GM18507 (cell line): ENCODE measurements around the gene PDGFD.

Experiments
- DNase-seq: peaks from one replicate; pipeline ENCODE4 v3.0.0; 2011; ENCODE audit warnings: low read depth; ENCODE audit not compliant: insufficient read length; ENCODE audit errors: extremely low spot score
- FAIRE-seq: peaks from 2 replicates; lab custom pipeline; 2011; peaks lifted over from hg19 to GRCh38; lab: Jason Lieb, UNC

Gene PDGFD

DNA sequence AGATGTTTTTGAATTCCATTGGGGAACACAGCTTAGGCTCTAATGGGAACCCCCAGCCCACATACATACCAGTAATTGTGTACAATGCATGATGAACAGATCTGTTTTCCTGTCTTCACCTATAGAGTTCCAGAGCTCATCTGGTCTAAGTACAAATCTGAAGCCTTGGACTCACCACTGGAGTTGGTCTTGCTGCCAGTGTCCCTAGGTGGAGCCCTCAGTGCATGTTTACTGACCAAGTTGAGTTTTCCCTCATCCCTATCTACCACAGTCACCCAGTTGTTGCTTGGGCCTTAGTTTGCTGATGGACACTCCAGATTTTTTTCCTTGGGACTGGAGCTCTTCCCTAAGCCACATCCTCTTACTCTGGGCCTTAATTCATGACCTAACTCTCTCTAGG is 286.7 kb downstream of the PDGFD start:
- no peak for DNase-seq
- no peak for FAIRE-seq

DNA sequence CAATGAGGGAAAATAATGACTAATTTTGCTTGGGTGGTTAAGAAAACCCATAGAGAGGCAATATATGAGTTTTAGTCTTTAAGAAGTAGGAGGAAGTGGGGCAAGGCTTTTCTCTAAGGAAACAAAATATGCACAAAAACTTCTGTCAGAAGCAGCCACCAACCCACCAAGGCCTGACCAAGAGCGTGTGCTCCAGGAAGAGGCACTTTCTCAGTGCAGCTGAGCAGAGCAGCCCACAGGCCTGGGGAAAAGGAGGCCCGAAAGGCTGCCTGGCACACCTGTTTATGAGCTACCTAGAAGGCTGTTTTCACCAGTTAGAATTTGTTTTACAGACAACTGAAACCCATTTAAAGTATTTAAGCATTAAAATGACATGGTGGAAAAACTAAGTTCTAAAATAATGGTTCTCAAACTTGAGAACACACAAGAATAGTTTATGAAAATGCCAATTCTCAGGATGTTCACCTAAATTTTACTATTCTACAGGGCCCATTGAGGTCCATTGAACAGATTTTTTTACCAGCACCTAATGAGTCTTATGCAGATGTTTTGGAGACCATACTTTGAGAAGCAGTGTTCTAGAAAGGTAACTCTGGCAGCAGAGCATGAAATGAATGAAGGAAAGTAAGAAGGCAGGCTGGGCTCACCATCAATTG is 288.0 kb downstream of the PDGFD start:
- DNase-seq: no peak
- peak; percentile 52 for FAIRE-seq

DNA sequence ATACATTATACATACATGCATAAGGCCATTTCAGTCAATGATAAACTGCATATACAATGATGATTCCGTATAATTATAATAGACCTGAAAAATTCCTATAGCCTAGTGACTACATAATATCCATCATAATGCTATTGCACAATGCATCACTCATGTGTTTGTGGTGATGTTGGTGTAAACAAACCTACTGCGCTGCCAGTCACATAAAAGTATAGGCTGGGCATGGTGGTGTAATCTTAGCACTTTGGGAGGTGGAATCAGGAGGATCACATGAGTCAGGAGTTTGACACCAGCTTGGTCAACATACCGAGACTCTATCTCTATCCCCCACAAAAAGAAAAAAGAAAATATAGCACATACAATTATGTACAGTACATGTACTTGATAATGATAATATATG is 291.2 kb downstream of the PDGFD start:
- FAIRE-seq: no peak
- no peak for DNase-seq

DNA sequence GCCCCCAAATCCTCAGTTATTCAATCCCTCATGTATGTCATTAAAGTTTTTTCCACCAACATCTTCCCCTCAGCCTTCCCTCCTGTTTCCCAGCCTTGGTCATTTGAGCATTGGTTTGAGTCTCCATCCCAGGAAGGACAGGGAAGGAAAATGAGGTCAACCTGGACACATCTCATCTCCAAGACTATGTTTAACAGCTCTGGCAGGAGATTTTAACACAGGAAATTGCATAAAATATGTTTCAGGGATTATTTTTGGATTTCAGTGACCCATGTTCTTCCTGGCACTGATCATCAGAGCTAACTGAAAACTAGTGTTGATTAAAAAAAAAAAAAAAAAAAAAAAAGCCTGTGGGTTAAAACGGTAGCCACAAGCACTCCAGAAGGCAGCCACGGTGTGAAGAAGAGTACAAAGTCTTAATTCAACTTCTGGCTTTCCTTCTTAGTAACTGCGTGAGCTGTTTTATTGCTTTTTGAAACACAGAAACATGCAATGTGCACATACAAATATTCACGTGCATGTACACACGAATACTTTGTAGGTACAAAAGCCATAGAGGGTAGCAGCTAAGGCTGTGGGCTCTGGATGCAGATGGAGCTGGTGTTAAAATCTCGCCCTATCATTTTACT is 291.9 kb downstream of the PDGFD start:
- FAIRE-seq (no peak), DNase-seq (no peak)

DNA sequence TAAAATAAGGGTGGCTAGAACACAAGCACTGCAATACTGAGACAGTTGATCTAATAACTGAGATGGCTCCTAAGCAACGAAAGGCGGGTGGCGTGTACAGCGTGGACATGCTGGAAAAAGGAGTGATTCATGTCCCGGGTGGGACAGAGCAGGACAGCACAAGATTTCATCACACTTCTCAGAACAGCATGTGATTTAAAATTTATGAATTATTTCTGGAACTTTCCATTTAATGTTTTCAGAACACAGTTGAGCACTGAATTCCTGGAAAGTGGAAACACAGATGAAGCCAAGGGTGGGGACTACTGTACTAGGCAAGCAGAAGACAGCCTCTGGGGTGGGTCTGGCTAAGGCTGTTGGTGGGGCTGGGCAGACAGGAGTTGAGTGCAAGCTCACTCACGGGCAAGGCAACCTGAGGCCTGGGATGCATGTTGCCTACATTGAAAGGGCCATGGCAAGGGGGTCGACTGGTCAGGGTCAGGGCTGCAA is 293.1 kb downstream of the PDGFD start:
- FAIRE-seq: no peak
- DNase-seq: no peak

DNA sequence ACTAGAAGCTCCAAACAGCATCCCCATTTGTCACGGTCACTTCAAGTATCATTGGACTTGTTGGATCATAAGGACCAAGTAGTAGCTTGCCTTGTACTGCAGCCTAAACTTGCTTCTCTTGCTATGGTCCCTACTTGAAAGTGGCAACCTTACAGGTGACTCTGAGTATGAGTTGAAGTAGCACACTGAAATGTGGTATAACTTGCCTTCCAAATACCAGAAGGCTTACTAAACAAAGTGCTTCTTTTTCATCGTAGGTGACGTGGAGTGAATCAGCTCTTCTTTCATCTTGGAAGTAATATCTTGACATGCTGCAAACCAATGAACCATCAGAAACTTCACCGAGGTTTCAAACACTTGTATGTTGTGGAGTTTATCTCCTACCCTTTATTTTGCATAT is 296.5 kb downstream of the PDGFD start:
- DNase-seq: no peak
- no peak for FAIRE-seq

DNA sequence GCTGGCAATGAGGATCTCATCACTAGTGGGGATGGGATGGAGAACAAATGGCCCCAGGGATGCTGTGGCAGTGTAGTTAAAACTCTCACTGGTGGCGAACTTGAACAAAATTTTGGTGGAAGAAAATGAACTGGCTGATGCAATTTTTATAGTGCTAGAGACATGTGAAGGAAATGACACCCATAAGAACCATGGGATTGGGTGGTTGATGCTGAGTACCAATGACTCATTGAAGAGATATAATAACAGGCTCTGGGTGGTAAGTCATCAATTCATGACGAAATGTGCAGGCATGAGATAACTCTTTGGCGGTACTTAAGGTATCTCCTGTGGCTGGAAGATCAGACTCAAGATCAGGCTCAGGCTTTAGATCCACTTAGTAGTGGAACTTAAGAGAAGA is 300.4 kb downstream of the PDGFD start:
- DNase-seq (no peak), FAIRE-seq (no peak)

DNA sequence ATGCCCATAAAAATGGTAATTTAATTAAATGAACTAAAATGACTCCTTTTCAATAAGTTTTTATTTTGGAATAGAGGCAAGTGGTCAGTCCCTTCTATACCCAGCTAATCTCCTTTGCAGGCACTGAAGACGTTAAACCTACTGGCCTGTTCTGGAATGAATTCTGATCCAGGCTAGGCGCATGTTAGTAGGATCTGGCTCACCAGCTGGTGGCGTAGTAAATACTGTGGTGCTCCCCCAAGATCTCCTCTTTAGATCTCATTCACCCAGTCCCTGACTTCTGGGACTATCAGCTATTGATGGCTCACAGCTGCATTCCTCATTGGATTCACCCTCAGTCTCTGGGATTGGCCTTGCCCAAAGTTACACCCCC is 301.2 kb downstream of the PDGFD start:
- FAIRE-seq (no peak), DNase-seq (no peak)

DNA sequence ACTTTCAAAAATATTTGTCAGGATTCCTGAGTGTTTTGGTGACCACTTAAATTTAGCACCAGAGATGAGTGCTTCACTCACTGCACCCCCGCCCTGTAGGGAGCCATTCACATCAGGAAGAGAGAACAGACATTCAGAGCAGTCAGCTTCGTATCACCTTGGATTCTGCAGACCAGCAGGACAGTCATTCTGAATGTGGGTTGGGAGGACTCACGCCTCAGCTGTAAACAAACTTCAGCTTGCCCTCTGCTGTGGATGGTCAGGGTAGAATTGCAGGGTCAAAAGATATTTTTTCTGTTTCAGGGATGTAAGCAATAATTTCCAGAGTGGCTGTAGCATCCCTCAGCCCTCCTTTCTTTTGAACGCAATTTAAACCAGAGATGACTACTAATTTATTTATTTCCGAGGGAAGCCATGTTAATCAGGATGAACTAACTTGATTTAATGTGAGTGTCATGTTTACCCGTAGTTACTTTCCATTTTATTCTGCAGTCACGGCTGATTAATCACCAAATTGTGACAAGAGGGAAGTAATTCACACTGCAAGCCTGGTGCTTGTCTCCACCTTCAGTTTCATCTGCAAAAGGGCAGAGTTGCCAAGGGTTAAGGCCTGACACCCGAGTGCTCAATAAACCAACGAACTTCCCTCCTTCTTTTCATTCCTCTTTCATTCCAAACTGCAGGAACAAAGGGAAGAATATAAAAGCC is 301.7 kb downstream of the PDGFD start:
- DNase-seq (no peak), FAIRE-seq (peak; percentile 53)
